ENCODE data around the gene DAB1.

The DAB1 gene

GRCh38 chr1:57217905-57218304 is 206.0 kb downstream of the DAB1 start:
- DNase-seq (ENCODE audit: low spot score), result no peak

GRCh38 chr1:57214951-57215575 is 208.8 kb downstream of the DAB1 start:
- no peak for DNase-seq (ENCODE audit: low spot score)

GRCh38 chr1:57210881-57211280 is 213.0 kb downstream of the DAB1 start:
- no peak for DNase-seq (ENCODE audit: low spot score)

- DNase-seq (ENCODE audit: low spot score), result no peak
These were observed 214.4 kb downstream of the DAB1 start for GRCh38 chr1:57209495-57209894.

- DNase-seq (ENCODE audit: low spot score), result no peak
These were observed 215.0 kb downstream of the DAB1 start for GRCh38 chr1:57208741-57209302.

- DNase-seq (ENCODE audit: low spot score), result no peak
These were observed 217.8 kb downstream of the DAB1 start for GRCh38 chr1:57206038-57206437.

DNA sequence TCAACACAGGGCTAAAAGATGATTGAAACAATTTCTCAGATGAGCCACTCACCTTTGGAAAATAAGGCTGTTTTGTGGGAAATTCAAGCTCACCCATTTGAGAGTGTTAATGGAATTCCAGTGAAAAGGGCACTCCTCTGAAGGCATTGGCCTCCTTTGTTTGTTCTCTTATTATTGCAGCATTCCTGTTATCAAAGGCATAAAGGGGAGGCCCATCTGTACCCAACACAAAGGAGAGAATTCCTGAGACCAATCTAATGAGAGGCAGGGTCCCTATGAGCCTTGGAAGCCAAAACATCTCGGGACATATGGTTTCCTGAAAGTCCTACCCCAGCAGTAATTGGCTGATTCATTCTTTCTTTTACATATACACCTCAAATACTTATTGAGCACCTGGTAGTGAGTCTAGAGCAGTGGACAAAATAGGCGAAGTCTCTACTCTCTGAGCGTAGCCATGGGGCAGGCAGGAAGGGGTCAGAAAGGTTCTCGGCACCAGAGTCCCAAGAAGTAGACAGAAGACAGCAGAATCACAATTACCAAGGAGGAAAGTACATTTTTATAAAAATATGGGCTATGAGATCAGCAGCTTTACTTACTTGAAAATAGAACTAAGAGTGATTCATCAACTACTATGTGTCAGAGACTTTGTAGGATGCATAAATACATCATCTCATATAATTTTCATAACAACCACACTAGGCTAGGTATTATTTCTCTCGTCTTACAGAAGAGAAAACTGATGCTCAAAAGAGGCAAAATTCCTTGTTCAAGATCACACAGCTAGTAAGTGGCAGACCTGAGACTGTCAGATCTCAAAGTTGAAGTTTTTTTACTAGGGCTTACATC is 218.7 kb downstream of the DAB1 start:
- peak; percentile 18 for DNase-seq (ENCODE audit: low spot score)

DNA sequence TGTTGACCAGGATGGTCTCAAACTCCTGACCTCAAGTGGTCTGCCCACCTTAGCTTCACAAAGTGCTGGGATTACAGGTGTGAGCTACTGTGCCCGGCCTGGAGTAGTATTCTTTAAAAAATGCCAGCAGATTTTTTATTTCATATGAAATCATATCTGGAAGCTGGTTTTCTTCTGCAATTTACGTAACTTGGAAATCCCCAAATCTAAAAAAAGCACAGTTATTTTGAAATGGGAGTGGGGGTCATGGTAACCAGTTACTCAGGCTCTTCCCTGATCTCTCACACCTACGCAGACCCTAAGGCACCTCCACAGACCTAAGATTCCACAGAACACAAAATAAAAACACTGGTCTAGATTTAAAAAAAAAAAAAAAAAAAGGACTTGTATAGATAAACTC is 219.8 kb downstream of the DAB1 start:
- no peak for DNase-seq (ENCODE audit: low spot score)

- no peak for DNase-seq (ENCODE audit: low spot score)
These were observed 221.6 kb downstream of the DAB1 start for GRCh38 chr1:57202241-57202640.

GRCh38 chr1:57198912-57199311 is 224.9 kb downstream of the DAB1 start:
- no peak for DNase-seq (ENCODE audit: low spot score)

- no peak for DNase-seq (ENCODE audit: low spot score)
These were observed 228.4 kb downstream of the DAB1 start for GRCh38 chr1:57195436-57195941.

DNA sequence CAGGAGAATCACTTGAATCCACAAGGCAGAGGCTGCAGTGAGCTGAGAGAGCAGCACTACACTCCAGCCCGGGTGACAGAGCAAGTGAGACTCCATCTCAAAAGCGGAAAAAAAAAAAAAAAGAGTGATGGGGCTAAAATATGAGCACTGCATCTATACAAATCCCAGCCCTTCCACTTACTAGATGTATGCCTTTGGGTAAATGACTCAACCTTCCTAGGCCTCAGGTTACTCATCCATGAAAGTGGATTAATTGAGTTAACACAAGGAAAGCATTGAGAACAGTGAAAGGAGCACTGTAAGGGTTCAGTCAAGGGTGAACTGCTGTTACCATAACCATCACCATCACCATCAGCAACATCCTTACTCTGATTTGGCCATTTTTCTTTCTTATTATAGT is 231.6 kb downstream of the DAB1 start:
- DNase-seq (ENCODE audit: low spot score), result no peak

- DNase-seq (ENCODE audit: low spot score), result no peak
These were observed 233.0 kb downstream of the DAB1 start for GRCh38 chr1:57190898-57191297.

DNA sequence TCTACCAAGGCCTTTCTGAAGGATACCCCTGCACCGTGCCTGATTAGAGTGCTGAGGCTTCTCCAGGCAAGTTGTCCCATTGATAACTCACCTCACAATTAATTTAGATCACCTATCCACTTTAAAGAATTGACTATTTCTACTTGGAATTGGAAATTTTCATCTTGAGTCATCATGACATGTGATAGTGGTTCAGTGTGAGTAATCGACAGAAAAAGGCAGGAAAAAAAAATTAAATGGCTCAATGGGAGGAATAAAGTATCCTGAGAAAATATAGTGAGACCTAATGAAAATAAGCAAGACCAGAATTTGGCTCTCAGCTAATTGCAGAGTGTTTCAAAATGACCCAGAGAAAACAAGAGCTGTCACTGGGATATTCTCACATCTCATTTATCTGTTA is 235.7 kb downstream of the DAB1 start:
- DNase-seq (ENCODE audit: low spot score), result no peak

- no peak for DNase-seq (ENCODE audit: low spot score)
These were observed 237.4 kb downstream of the DAB1 start for GRCh38 chr1:57186455-57186854.

DNA sequence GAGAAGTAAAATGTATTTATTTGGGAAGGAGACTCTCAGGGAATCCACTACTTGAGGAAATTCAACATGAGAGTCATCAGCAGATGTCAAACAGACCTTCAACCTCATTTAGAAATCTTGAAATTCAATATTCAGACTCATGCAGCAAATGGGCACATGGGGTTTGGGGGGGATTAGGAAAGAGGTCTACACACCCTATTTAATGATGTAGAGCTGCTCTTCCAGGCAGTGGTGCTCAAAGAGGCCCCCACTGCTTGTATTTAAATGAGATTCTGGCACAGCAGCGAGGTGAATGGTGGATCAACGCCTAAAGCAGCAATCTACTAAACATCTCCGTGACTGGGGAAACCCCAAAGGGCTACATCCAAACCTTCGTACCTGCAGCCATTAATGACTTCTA is 244.9 kb downstream of the DAB1 start:
- no peak for DNase-seq (ENCODE audit: low spot score)

- no peak for DNase-seq (ENCODE audit: low spot score)
These were observed 248.4 kb downstream of the DAB1 start for GRCh38 chr1:57175506-57175905.

- DNase-seq (ENCODE audit: low spot score), result no peak
These were observed 251.8 kb downstream of the DAB1 start for GRCh38 chr1:57172040-57172439.

DNA sequence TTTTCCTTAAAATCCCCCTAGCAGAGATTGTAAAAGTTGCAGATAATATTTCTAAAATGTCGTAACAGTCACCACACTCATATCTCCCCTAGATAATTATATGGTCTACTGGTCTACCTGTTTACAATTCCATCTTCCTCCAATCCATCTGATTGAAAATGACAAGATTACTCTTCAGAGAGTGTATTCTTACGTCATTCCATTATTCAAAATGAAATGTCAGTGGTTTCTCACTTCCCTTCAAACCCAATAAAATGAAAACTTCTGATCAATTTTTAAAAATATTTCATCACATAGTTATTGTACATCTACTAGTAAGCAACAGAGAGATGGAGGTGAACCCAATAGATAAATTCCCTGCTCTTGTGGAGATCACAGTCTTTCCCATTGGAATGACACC is 255.9 kb downstream of the DAB1 start:
- DNase-seq (ENCODE audit: low spot score), result no peak

DNA sequence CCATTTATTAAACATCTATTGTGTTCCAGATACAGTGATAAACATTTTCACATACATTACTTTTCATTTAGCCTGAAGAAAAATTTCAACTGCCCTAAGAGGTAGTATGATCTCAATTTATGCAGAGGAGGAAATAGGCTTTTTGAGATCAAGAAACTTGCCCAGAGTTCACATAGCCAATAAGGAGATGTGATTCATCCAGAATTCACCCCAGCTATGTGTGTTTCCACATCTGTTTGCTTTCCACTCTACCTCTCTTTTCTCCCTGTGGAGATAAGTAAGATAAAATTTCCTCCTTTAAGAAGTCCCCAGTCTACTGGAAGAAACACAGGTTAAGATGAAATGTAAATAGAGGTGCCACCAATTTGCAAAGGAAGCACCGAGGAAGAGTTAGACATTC is 258.3 kb downstream of the DAB1 start:
- no peak for DNase-seq (ENCODE audit: low spot score)

DNA sequence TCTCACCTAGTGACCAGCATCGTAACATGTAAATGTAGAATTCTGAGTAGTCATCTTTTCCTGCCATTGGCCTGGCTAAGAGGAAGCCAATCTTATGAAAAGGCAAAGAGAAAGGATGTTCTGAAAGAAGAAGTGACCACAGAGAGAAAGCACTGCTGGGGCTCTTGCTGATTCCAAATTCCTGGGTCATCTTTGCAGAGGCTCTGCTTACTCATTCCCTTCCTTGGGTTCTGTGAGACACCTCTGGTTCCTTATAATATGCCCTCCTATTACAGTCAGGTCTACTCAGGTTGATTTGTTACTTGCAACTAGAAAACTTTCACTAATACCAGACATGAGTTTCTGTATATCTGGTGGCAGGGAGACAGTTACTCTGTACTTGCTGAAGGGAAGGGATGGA is 259.3 kb downstream of the DAB1 start:
- no peak for DNase-seq (ENCODE audit: low spot score)

- DNase-seq (ENCODE audit: low spot score), result no peak
These were observed 260.1 kb downstream of the DAB1 start for GRCh38 chr1:57163789-57164188.

DNA sequence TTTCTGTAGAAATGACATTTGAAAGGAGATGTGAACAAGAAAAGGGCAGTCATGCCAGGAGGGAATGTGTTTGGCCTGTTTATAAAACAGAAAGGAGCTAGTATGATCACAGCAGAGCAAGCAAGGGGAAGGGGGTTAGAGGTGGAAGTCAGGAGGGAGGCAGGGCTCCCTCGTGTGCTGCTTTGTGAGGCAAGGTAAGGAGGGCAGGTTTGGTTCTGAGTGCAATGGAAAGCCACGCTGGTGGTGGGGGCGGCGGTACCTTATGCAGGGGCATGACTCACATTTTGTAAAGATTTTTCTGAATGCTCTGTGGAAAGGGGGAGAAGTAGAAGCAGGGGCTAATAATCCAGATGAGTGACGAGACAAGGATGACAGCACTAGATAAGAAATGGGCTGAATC is 260.5 kb downstream of the DAB1 start:
- DNase-seq (ENCODE audit: low spot score), result no peak

All from RKO (cell line).